ENCODE measurements around the gene DMRTA2.
"Not testable (repeated sequence)": the region's sequence is repeated elsewhere in the genome, so short reads cannot be mapped to it uniquely, and the experiment has no call there.

Gene DMRTA2

GRCh38 chr1:50423670-50424000 lies 392 bp upstream of the DMRTA2 start:
- DNase-seq: peak; percentile 85

GRCh38 chr1:50422675-50422945 lies 633 bp downstream of the DMRTA2 start:
- no peak for DNase-seq

GRCh38 chr1:50421768-50422674 lies 1.2 kb downstream of the DMRTA2 start:
- DNase-seq: no peak

- no peak for DNase-seq
Observed at GRCh38 chr1:50421366-50421748, 1.9 kb downstream of the DMRTA2 start.

GRCh38 chr1:50420689-50421365 lies 2.4 kb downstream of the DMRTA2 start:
- DNase-seq: no peak

GRCh38 chr1:50419907-50420677 lies 3.2 kb downstream of the DMRTA2 start:
- no peak for DNase-seq

- DNase-seq: no peak
Observed at GRCh38 chr1:50419192-50419906, 3.9 kb downstream of the DMRTA2 start.

- no peak for DNase-seq
Observed at GRCh38 chr1:50418600-50419109, 4.6 kb downstream of the DMRTA2 start.

GRCh38 chr1:50417946-50418599 lies 5.2 kb downstream of the DMRTA2 start:
- DNase-seq: no peak

GRCh38 chr1:50417507-50417906 lies 5.7 kb downstream of the DMRTA2 start:
- DNase-seq: no peak

- DNase-seq: no peak
Observed at GRCh38 chr1:50416553-50417453, 6.4 kb downstream of the DMRTA2 start.

GRCh38 chr1:50416150-50416527 lies 7.1 kb downstream of the DMRTA2 start:
- no peak for DNase-seq

- DNase-seq: no peak
Observed at GRCh38 chr1:50415235-50416149, 7.8 kb downstream of the DMRTA2 start.

GRCh38 chr1:50414853-50415234 lies 8.4 kb downstream of the DMRTA2 start:
- no peak for DNase-seq

GRCh38 chr1:50412813-50413476 lies 10.3 kb downstream of the DMRTA2 start:
- no peak for DNase-seq

GRCh38 chr1:50405814-50406213 lies 17.4 kb downstream of the DMRTA2 start:
- no peak for DNase-seq

- no peak for DNase-seq
Observed at GRCh38 chr1:50393522-50394120, 29.6 kb downstream of the DMRTA2 start.

GRCh38 chr1:50381551-50381950 lies 41.7 kb downstream of the DMRTA2 start:
- DNase-seq: not testable (repeated sequence)

GRCh38 chr1:50378770-50379169 lies 44.5 kb downstream of the DMRTA2 start:
- DNase-seq: no peak
